Upper lobe of right lung (tissue), 1 donor: Measurements from ENCODE around the gene PRKRA. TPM values are rescaled to one million over a fixed set of nuclear protein-coding genes. Genes with fewer than 3 reads are reported as not detected.

Experiments
- ATAC-seq: fragments of 200-7000 bp; cut with Tn5 transposase; one replicate; pipeline ENCODE4 v1.9.1; 2020; ENCODE audit warnings: mild to moderate bottlenecking, moderate library complexity
- DNase-seq: peaks from one replicate; pipeline ENCODE4 v3.0.0-alpha.2; 2020
- H3K27ac ChIP-seq: fragments of 200-600 bp; one replicate; pipeline ENCODE4 v1.8.0; 2022
- H3K27me3 ChIP-seq: fragments of 200-600 bp; one replicate; pipeline ENCODE4 v1.8.0; 2022; ENCODE audit warnings: mild to moderate bottlenecking
- H3K36me3 ChIP-seq: fragments of 200-600 bp; one replicate; pipeline ENCODE4 v1.8.0; 2022
- H3K4me1 ChIP-seq: fragments of 200-600 bp; one replicate; pipeline ENCODE4 v1.8.0; 2022
- H3K4me3 ChIP-seq: fragments of 200-600 bp; one replicate; pipeline ENCODE4 v1.8.0; 2022; ENCODE audit warnings: mild to moderate bottlenecking
- H3K9me3 ChIP-seq: fragments of 200-600 bp; one replicate; pipeline ENCODE4 v1.8.0; 2022
- intact Hi-C: fragments of 100-400 bp; cut with DNase I; formaldehyde crosslinking; loops from one replicate; pipeline ENCODE4 v1.11.0; 2022
- total RNA-seq: library from RNA; stranded (reverse); fragmentation: NEBNext Ultra II Directional; extraction: Animal tissue kit (Norgen Biotek cat#: 25700); gene quantifications from one replicate; pipeline ENCODE4 v1.2.1, GENCODE V29; 2021
- TF ChIP-seq, protein P1 (sequence below): fragments of 200-600 bp; IDR thresholded peaks from one replicate; pipeline ENCODE4 v1.8.0; 2022; ENCODE audit warnings: antibody characterized with exemption
- donor health status: DM: no; HTN: yes; CAD: no; lungs with severe emphysema.

Gene PRKRA
- total RNA-seq, 1 donor from 2014 or later = 47.3 TPM

DNA sequence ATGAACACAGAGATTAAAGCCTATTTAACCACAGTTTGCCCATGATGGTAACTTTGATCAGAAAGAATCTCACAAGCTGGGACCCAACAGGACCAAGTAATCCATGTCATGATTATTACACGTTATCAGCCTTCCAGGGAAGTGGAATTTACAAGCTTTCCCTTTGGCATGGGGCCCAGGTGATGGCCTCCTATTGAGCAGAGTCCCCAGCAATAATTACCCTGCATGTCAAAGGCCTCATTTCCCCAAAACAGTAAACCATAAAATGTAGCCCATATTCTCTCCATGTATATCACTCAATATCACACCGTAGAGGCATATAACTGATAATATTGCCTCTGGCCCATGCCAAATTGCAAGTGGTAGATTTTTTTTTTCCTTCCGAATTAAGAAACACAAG lies 38.9 kb downstream of the PRKRA start:
- DNase-seq (no peak), ATAC-seq (no peak)
- H3K27me3 ChIP-seq = no peaks in the 10 kb centered on the region
- H3K36me3 ChIP-seq = no peaks in the 10 kb centered on the region
- intact Hi-C loops = no loop called here
- no peaks in the 10 kb centered on the region for H3K9me3 ChIP-seq
- peaks cover 6% of the 10 kb centered on the region for H3K4me1 ChIP-seq
- H3K27ac ChIP-seq = no peak overlapping the region
- H3K4me3 ChIP-seq = no peak overlapping the region
- TF ChIP-seq, protein P1, sequence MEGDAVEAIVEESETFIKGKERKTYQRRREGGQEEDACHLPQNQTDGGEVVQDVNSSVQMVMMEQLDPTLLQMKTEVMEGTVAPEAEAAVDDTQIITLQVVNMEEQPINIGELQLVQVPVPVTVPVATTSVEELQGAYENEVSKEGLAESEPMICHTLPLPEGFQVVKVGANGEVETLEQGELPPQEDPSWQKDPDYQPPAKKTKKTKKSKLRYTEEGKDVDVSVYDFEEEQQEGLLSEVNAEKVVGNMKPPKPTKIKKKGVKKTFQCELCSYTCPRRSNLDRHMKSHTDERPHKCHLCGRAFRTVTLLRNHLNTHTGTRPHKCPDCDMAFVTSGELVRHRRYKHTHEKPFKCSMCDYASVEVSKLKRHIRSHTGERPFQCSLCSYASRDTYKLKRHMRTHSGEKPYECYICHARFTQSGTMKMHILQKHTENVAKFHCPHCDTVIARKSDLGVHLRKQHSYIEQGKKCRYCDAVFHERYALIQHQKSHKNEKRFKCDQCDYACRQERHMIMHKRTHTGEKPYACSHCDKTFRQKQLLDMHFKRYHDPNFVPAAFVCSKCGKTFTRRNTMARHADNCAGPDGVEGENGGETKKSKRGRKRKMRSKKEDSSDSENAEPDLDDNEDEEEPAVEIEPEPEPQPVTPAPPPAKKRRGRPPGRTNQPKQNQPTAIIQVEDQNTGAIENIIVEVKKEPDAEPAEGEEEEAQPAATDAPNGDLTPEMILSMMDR = no peak

DNA sequence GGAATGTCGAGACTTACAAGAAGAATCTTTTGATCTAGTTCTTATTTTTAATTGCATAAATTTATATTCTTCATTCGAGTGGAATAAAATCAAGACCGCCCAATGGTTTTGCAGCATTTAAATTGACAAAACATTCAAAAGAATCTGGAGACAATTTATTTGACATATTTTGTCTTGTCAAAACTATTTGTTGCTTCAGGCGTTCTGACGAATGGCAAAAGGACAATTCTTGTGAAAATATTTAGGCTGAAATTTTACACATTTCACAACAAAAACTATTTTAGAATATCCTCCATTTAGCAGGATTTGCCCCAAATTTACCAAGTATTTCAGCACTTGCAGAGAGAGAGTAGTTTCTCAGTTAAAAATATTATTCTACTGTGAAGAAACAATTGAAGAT lies 41.7 kb downstream of the PRKRA start:
- H3K4me1 ChIP-seq = no peaks in the 10 kb centered on the region
- intact Hi-C loops = no loop called here
- H3K4me3 ChIP-seq = no peak overlapping the region
- no peak overlapping the region for H3K27ac ChIP-seq
- H3K36me3 ChIP-seq = no peaks in the 10 kb centered on the region
- DNase-seq (no peak), ATAC-seq (no peak)
- H3K9me3 ChIP-seq = no peaks in the 10 kb centered on the region
- TF ChIP-seq, protein P1 = no peak
- no peaks in the 10 kb centered on the region for H3K27me3 ChIP-seq

DNA sequence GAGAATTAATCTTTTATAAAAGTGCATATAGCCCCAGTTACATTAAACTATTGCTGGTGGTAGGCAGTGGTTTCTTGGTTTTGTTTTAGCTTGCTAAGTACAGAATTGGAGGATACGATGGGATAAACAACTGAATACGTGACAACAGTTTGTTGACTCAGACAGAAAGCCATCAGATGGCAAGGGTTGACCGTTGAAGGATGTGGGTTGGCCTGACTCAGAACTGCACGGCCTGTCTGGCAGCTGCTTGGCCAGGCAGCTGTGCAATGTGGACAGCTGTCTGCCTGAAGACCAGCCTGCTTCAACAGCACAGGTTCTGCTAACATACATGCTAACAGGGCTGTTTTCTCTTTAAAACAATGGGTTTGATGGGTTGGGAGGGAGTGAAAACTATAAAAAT lies 46.6 kb downstream of the PRKRA start:
- intact Hi-C loops = no loop called here
- Histone ChIP-seq H3K27ac (no peak overlapping the region), H3K36me3 (no peaks in the 10 kb centered on the region), H3K4me1 (no peaks in the 10 kb centered on the region), H3K9me3 (no peaks in the 10 kb centered on the region), H3K4me3 (no peak overlapping the region), H3K27me3 (no peaks in the 10 kb centered on the region)
- ATAC-seq (peak; percentile 69), DNase-seq (no peak)
- TF ChIP-seq, protein P1 = no peak

DNA sequence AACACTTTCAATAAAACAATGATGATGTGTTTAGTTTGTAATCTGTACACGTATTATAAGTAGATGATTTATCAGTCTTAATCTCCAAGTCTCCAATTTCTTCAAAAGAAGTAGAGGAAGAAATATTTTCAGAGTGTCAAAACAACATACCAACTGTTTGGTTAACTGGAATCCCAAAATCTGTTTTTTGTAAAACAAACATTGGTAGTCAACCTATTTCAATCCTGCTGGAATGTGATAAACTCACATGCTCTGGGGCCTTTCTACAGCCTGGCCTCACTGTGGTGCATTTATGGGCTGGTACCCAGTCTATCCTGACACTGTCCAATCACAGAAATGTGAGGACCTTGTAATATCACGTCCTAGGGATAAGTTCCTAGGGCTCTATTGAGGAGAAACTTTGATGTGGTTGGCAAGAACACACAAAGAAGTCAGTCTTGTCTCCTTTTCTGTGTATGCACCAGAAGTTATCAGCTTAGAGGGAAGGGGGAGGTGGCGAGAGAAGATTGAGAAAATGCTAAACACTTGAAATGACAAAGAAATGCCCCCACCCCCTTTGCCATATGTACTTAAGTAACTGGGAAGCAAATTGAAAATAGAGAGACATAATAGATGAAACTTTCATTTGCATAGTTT lies 47.2 kb downstream of the PRKRA start:
- Histone ChIP-seq H3K4me1 (no peaks in the 10 kb centered on the region), H3K9me3 (no peaks in the 10 kb centered on the region), H3K4me3 (no peak overlapping the region), H3K27me3 (no peaks in the 10 kb centered on the region), H3K27ac (no peak overlapping the region), H3K36me3 (no peaks in the 10 kb centered on the region)
- TF ChIP-seq, protein P1 = no peak
- DNase-seq (no peak), ATAC-seq (no peak)
- intact Hi-C loops = no loop called here

DNA sequence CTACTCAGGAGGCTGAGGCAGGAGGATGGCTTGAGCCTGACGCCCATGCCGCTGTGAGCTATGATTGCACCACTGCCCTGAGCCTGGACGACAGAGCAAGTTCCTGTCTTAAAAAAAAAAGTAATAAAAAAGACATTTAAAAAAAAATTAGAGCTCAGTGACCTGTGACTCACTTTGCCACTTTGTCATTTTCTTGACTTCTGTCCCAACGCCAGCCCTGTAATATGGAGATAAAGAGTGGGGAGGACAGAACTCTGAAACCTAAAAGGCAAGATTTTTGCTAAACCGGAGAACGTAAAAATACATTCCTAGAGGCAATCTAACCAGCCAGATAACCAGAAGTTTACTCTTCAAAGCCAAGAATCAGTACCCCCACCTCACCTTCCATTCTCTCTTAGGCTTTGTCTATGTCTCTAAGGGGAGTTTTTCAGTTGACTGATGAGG lies 49.0 kb downstream of the PRKRA start:
- no peak for DNase-seq
- no peak for ATAC-seq
- TF ChIP-seq, protein P1 = no peak

More for the DNA sequence above, 49.0 kb downstream of the PRKRA start:
- H3K4me3 ChIP-seq = no peak overlapping the region
- no peaks in the 10 kb centered on the region for H3K9me3 ChIP-seq
- no peaks in the 10 kb centered on the region for H3K27me3 ChIP-seq
- no peaks in the 10 kb centered on the region for H3K36me3 ChIP-seq
- no peaks in the 10 kb centered on the region for H3K4me1 ChIP-seq
- no peak overlapping the region for H3K27ac ChIP-seq
- intact Hi-C loops = no loop called here
